HCT116 (cell line): Measurements from ENCODE around the gene OPRL1. TPM values are rescaled to one million over a fixed set of nuclear protein-coding genes. Genes with fewer than 3 reads are reported as not detected.

Experiments
- ATAC-seq: fragments of 200-7000 bp; cut with Tn5 transposase; 2 replicates; pipeline ENCODE4 v1.9.1; 2020; ENCODE audit warnings: mild to moderate bottlenecking, moderate library complexity
- BruUV-seq: library from RNA; stranded (reverse); fragments of 400-500 nt; replicated peaks from 2 replicates; lab custom pipeline; 2021; lab: Mats Ljungman, UMichigan
- CTCF ChIA-PET: fragments of 300-600 bp; sonication (Branson Sonifier 250); formaldehyde crosslinking; loops from one replicate; lab custom pipeline; 2021; ENCODE audit warnings: antibody characterized with exemption; lab: Charles Lee
- POLR2A ChIA-PET: fragments of 300-600, 350-600 bp; sonication (Branson Sonifier 250); formaldehyde crosslinking; loops from one replicate; lab custom pipeline; 2021; ENCODE audit warnings: antibody characterized with exemption; lab: Charles Lee
- RAD21 ChIA-PET, 2 experiments: fragments of 300-600 bp; sonication (Branson Sonifier 250); formaldehyde crosslinking; loops; one replicate each; lab custom pipeline; 2023; ENCODE audit warnings: low total read pairs in 2 of 2; ENCODE audit not compliant: uncharacterized antibody in 2 of 2, unreplicated experiment in 2 of 2, low non-redundant PET in 1 of 2; lab: Charles Lee
- DNase-seq: peaks from one replicate; pipeline ENCODE4 v3.0.0-alpha.2; 2010; ENCODE audit warnings: low read depth, low spot score
- H2AFZ ChIP-seq: fragments of 200-600 bp; shearing (Covaris generic), sonication (generic); 2 replicates; pipeline ENCODE4 v1.6.1; 2017; ENCODE audit warnings: low read depth, mixed run types, mixed read lengths, antibody characterized with exemption, low read length; ENCODE audit not compliant: poor library complexity, severe bottlenecking
- H3K27ac ChIP-seq: 2 replicates; pipeline ENCODE4 v1.5.1; 2012; ENCODE audit warnings: low read depth, low read length
- H3K27me3 ChIP-seq: fragments of 200-600 bp; sonication (generic); 2 replicates; pipeline ENCODE4 v1.6.1; 2016; ENCODE audit warnings: mixed run types, low read length, mixed read lengths; ENCODE audit not compliant: insufficient read depth
- H3K36me3 ChIP-seq, 2 experiments: fragments of 200-500 bp in 1 of 2; fragments of 200-600 bp in 1 of 2; sonication (Bioruptor generic) in 1 of 2; sonication (generic) in 1 of 2; 2 replicates each; pipeline versions ENCODE4 v1.5.1 to v1.6.1; 2014 to 2016; ENCODE audit warnings: low read length in 2 of 2, inconsistent platforms in 1 of 2, mixed read lengths in 1 of 2, mixed run types in 1 of 2; ENCODE audit not compliant: insufficient read depth in 2 of 2, control insufficient read depth in 1 of 2
- H3K4me1 ChIP-seq, 2 experiments: fragments of 200-600 bp in 1 of 2; sonication (generic) in 1 of 2; 2 replicates each; pipeline versions ENCODE4 v1.5.1 to v1.6.1; 2012 to 2017; ENCODE audit warnings: low read length in 2 of 2, inconsistent platforms in 1 of 2, mild to moderate bottlenecking in 1 of 2, mixed read lengths in 1 of 2, mixed run types in 1 of 2, moderate library complexity in 1 of 2; ENCODE audit not compliant: insufficient read depth in 2 of 2, control insufficient read depth in 1 of 2
- H3K4me2 ChIP-seq: fragments of 200-600 bp; sonication (generic); 2 replicates; pipeline ENCODE4 v1.6.1; 2017; ENCODE audit warnings: mixed run types, low read length, mixed read lengths
- H3K4me3 ChIP-seq, 2 experiments: fragments of 200-600 bp in 1 of 2; sonication (generic) in 1 of 2; replicated peaks in 1 of 2; 2 replicates each; pipeline ENCODE4 v1.5.1; 2011 to 2016; ENCODE audit warnings: low read length in 2 of 2, control low read depth in 1 of 2, low read depth in 1 of 2, mild to moderate bottlenecking in 1 of 2, mixed read lengths in 1 of 2, mixed run types in 1 of 2
- H3K79me2 ChIP-seq: fragments of 200-600 bp; sonication (generic); 2 replicates; pipeline ENCODE4 v1.6.1; 2017; ENCODE audit warnings: mild to moderate bottlenecking, mixed run types, low read length, moderate library complexity, mixed read lengths; ENCODE audit not compliant: insufficient read depth
- H3K9ac ChIP-seq: fragments of 200-600 bp; sonication (generic); 2 replicates; pipeline ENCODE4 v1.6.1; 2016; ENCODE audit warnings: low read length, mixed read lengths
- H3K9me2 ChIP-seq: fragments of 200-600 bp; sonication (generic), shearing (Covaris generic); 2 replicates; pipeline ENCODE4 v1.6.1; 2017; ENCODE audit warnings: mixed run types, mild to moderate bottlenecking, moderate library complexity; ENCODE audit not compliant: insufficient read depth
- H3K9me3 ChIP-seq, 2 experiments: fragments of 200-500 bp in 1 of 2; fragments of 200-600 bp in 1 of 2; sonication (Bioruptor generic) in 1 of 2; sonication (generic) in 1 of 2; 2 replicates each; pipeline ENCODE4 v1.6.1; 2014 to 2017; ENCODE audit warnings: low read length in 2 of 2, mixed read lengths in 2 of 2, inconsistent platforms in 1 of 2, low read depth in 1 of 2, mild to moderate bottlenecking in 1 of 2, mixed run types in 1 of 2, moderate library complexity in 1 of 2; ENCODE audit not compliant: control insufficient read depth in 1 of 2, insufficient read depth in 1 of 2
- H4K20me1 ChIP-seq: fragments of 200-600 bp; sonication (generic), shearing (Covaris generic); 2 replicates; pipeline ENCODE4 v1.6.1; 2017; ENCODE audit warnings: mixed run types, mild to moderate bottlenecking, moderate library complexity; ENCODE audit not compliant: insufficient read depth
- ATF3 ChIP-seq: IDR thresholded peaks from 2 replicates; pipeline ENCODE4 v1.6.1; 2012
- CBX3 ChIP-seq: IDR thresholded peaks from 2 replicates; pipeline ENCODE4 v1.6.1; 2012; ENCODE audit warnings: low read depth
- CEBPB ChIP-seq: IDR thresholded peaks from 2 replicates; pipeline ENCODE4 v1.6.1; 2012; ENCODE audit warnings: low read depth
- EZH2phosphoT487 ChIP-seq: fragments of 200-600 bp; IDR thresholded peaks from 2 replicates; pipeline ENCODE4 v1.6.1; 2018; ENCODE audit warnings: antibody characterized with exemption, borderline replicate concordance
- FOSL1 ChIP-seq: IDR thresholded peaks from 2 replicates; pipeline ENCODE4 v1.6.1; 2012; ENCODE audit warnings: low read depth
- POLR2A ChIP-seq: IDR thresholded peaks from 2 replicates; pipeline ENCODE4 v1.7.0; 2011; ENCODE audit warnings: borderline replicate concordance; ENCODE audit not compliant: insufficient read depth, insufficient read length; ENCODE audit errors: extremely low read depth
- POLR2AphosphoS5 ChIP-seq: IDR thresholded peaks from 2 replicates; pipeline ENCODE4 v1.6.1; 2011; ENCODE audit warnings: mild to moderate bottlenecking, low read depth, low read length, moderate library complexity
- RAD21 ChIP-seq: IDR thresholded peaks from 2 replicates; pipeline ENCODE4 v1.6.1; 2012; ENCODE audit warnings: low read depth, mild to moderate bottlenecking
- REST ChIP-seq: IDR thresholded peaks from 2 replicates; pipeline ENCODE4 v1.6.1; 2012; ENCODE audit warnings: low read depth
- SIN3A ChIP-seq: IDR thresholded peaks from 2 replicates; pipeline ENCODE4 v1.6.1; 2012; ENCODE audit warnings: low read depth
- SP1 ChIP-seq: IDR thresholded peaks from 2 replicates; pipeline ENCODE4 v1.6.1; 2012; ENCODE audit warnings: low read depth
- TCF7L2 ChIP-seq: IDR thresholded peaks from 2 replicates; pipeline ENCODE4 v1.7.0; 2011; ENCODE audit warnings: borderline replicate concordance, inconsistent platforms; ENCODE audit not compliant: insufficient read depth, insufficient read length; ENCODE audit errors: extremely low read depth
- YY1 ChIP-seq: IDR thresholded peaks from 2 replicates; pipeline ENCODE4 v1.6.1; 2011; ENCODE audit warnings: low read length, low read depth, moderate library complexity, mild to moderate bottlenecking; ENCODE audit not compliant: insufficient replicate concordance; ENCODE audit errors: extremely low read depth
- ZBTB33 ChIP-seq: IDR thresholded peaks from 2 replicates; pipeline ENCODE4 v1.6.1; 2011; ENCODE audit warnings: mild to moderate bottlenecking, low read length, moderate library complexity; ENCODE audit not compliant: insufficient replicate concordance; ENCODE audit errors: extremely low read depth
- ZFX ChIP-seq: fragments of 450-650 bp; IDR thresholded peaks from 2 replicates; pipeline ENCODE4 v1.6.1; 2017
- ZNF274 ChIP-seq: fragments of 200-500 bp; sonication (Bioruptor generic); IDR thresholded peaks from 2 replicates; pipeline ENCODE4 v1.6.1; 2014; ENCODE audit warnings: mild to moderate bottlenecking, low read depth, low read length, inconsistent platforms
- intact Hi-C: fragments of 100-400 bp; cut with micrococcal nuclease; formaldehyde crosslinking; loops from 2 replicates; pipeline ENCODE4 v1.10.0; 2022
- total RNA-seq: library from RNA; stranded (reverse); gene quantifications from one replicate; pipeline ENCODE4 v1.2.1, GENCODE V29; 2021; ENCODE audit not compliant: unreplicated experiment
- TF ChIP-seq, protein P1 (sequence below), 3 experiments: fragments of 200-600 bp in 1 of 3; sonication (generic) in 1 of 3; IDR thresholded peaks in 2 of 3; conservative IDR thresholded peaks in 1 of 3; 2 replicates each; pipeline ENCODE4 v1.5.1; 2012 to 2017; ENCODE audit warnings: low read depth in 2 of 3, low read length in 2 of 3, antibody characterized with exemption in 1 of 3, borderline replicate concordance in 1 of 3, control low read depth in 1 of 3, mild to moderate bottlenecking in 1 of 3, mixed read lengths in 1 of 3, mixed run types in 1 of 3, moderate library complexity in 1 of 3; ENCODE audit not compliant: insufficient read depth in 1 of 3

Gene OPRL1
- total RNA-seq, 1 experiment from 2014 or later, result 1.6 TPM

GRCh38 chr20:64052326-64052722, 27.6 kb upstream of the OPRL1 start:
- Histone ChIP-seq H4K20me1 (no peaks in the 10 kb centered on the region), H2AFZ (no peak overlapping the region), H3K79me2 (no peaks in the 10 kb centered on the region), H3K27ac (no peak overlapping the region), H3K36me3 (no peaks in the 10 kb centered on the region), H3K4me3 (no peak overlapping the region), H3K4me2 (no peak overlapping the region), H3K9ac (no peak overlapping the region), H3K9me3 (no peaks in the 10 kb centered on the region), H3K27me3 (no peaks in the 10 kb centered on the region), H3K9me2 (no peaks in the 10 kb centered on the region), H3K4me1 (peaks cover 16 to 34% of the 10 kb centered on the region in 2 experiments)
- CTCF ChIA-PET, result interaction anchor here (2.9 kb wide), 1 partner anchor 72 kb away, joined by 13 read pairs; the partner anchor contains the start of gene PRPF6
- TF ChIP-seq SIN3A, result no peak
- no peak for TF ChIP-seq ATF3
- TF ChIP-seq FOSL1, result no peak
- no peak for TF ChIP-seq POLR2A
- TF ChIP-seq, protein P1, sequence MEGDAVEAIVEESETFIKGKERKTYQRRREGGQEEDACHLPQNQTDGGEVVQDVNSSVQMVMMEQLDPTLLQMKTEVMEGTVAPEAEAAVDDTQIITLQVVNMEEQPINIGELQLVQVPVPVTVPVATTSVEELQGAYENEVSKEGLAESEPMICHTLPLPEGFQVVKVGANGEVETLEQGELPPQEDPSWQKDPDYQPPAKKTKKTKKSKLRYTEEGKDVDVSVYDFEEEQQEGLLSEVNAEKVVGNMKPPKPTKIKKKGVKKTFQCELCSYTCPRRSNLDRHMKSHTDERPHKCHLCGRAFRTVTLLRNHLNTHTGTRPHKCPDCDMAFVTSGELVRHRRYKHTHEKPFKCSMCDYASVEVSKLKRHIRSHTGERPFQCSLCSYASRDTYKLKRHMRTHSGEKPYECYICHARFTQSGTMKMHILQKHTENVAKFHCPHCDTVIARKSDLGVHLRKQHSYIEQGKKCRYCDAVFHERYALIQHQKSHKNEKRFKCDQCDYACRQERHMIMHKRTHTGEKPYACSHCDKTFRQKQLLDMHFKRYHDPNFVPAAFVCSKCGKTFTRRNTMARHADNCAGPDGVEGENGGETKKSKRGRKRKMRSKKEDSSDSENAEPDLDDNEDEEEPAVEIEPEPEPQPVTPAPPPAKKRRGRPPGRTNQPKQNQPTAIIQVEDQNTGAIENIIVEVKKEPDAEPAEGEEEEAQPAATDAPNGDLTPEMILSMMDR (IDR thresholded peaks at IDR 0.05 in 2 of 3, conservative IDR thresholded peaks at IDR 0.05 in 1 of 3; ENCODE audit: borderline replicate concordance in 1 of 3, insufficient read depth in 1 of 3, low read depth in 2 of 3, low read length in 2 of 3), result no peak
- no peak for TF ChIP-seq ZBTB33
- no peak for TF ChIP-seq RAD21
- TF ChIP-seq CBX3, result no peak
- TF ChIP-seq TCF7L2, result no peak
- no peak for TF ChIP-seq REST
- no peak for TF ChIP-seq CEBPB
- no peak for TF ChIP-seq ZNF274
- no peak for TF ChIP-seq SP1
- no peak for TF ChIP-seq POLR2AphosphoS5
- TF ChIP-seq YY1, result no peak
- no peak for TF ChIP-seq ZFX
- no peak for TF ChIP-seq EZH2phosphoT487
- DNase-seq, result no peak
- BruUV-seq, result no TSS peak
- POLR2A ChIA-PET, result no interaction called here
- ATAC-seq, result no peak
- intact Hi-C loops, result loop anchor here (10.0 kb wide), 1 partner anchor 348 kb away; the partner anchor contains the start of genes ARFRP1 and ZGPAT
- RAD21 ChIA-PET, result no interaction called here
